Lower leg skin (tissue), 4 donors: Measurements from ENCODE around the gene CAPZA1. TPM values are rescaled to one million over a fixed set of nuclear protein-coding genes. Genes with fewer than 3 reads are reported as not detected.

ENCODE experiments used
- DNase-seq, 2 donors: peaks; one replicate each; pipeline ENCODE4 v3.0.0-alpha.2; 2019; ENCODE audit warnings: low spot score in 2 of 2
- H3K4me3 ChIP-seq: fragments of 200-600 bp; sonication (generic); 2 replicates; pipeline ENCODE4 v1.5.1; 2017; ENCODE audit warnings: mild to moderate bottlenecking, low read depth; ENCODE audit not compliant: poor library complexity, severe bottlenecking
- CTCF ChIP-seq, 3 donors: fragments of 450-650 bp; IDR thresholded peaks; one replicate each; pipeline ENCODE4 v1.5.1; 2016; ENCODE audit warnings: antibody characterized with exemption in 3 of 3, mild to moderate bottlenecking in 3 of 3, moderate library complexity in 2 of 3
- POLR2A ChIP-seq, 2 donors: fragments of 450-650 bp; IDR thresholded peaks; one replicate each; pipeline ENCODE4 v1.6.1; 2016 to 2017; ENCODE audit warnings: antibody characterized with exemption in 2 of 2, mild to moderate bottlenecking in 1 of 2, moderate library complexity in 1 of 2
- WGBS, 2 donors: methylation state at CpG; one replicate each; pipeline ENCODE4 v1.1.5; 2018; 5-methylcytosine and 5-hydroxymethylcytosine counted together
- intact Hi-C: fragments of 100-400 bp; cut with DNase I; formaldehyde crosslinking; loops from one replicate; pipeline ENCODE4 v1.15.0; 2023; ENCODE audit warnings: low total_unique reads
- total RNA-seq, 4 donors: library from RNA; depleted of rRNA; stranded (reverse); fragments of >200 nt; gene quantifications; one replicate each; pipeline ENCODE4 v1.1.0, GENCODE V29; 2016

Gene CAPZA1
- total RNA-seq, 4 donors from 2014 or later, result 110 to 170 (median 144) TPM

GRCh38 chr1:112583366-112583765 lies 36.3 kb upstream of the CAPZA1 start:
- TF ChIP-seq POLR2A (IDR thresholded peaks at IDR 0.05) (no peak), CTCF (IDR thresholded peaks at IDR 0.05) (no peak)
- intact Hi-C loops, result no loop called here
- no peak overlapping the region for H3K4me3 ChIP-seq
- DNase-seq, result no peak

GRCh38 chr1:112589766-112590165 lies 29.9 kb upstream of the CAPZA1 start:
- no peak for DNase-seq
- no peak overlapping the region for H3K4me3 ChIP-seq
- intact Hi-C loops, result no loop called here
- no peak for TF ChIP-seq POLR2A (IDR thresholded peaks at IDR 0.05)
- TF ChIP-seq CTCF (IDR thresholded peaks at IDR 0.05), result no peak
- WGBS, 2 donors, result 94% methylated on average over 1 of the region's 1 CpG

- TF ChIP-seq POLR2A (IDR thresholded peaks at IDR 0.05), result no peak
- no peak for TF ChIP-seq CTCF (IDR thresholded peaks at IDR 0.05)
- intact Hi-C loops, result no loop called here
These were observed 25.3 kb upstream of the CAPZA1 start for GRCh38 chr1:112594208-112594876.

GRCh38 chr1:112599477-112599876 lies 20.2 kb upstream of the CAPZA1 start:
- WGBS, 2 donors, result 92 to 96% methylated on average over 4 of the region's 4 CpGs
- TF ChIP-seq CTCF (IDR thresholded peaks at IDR 0.05) (no peak), POLR2A (IDR thresholded peaks at IDR 0.05) (no peak)
- no peak overlapping the region for H3K4me3 ChIP-seq
- intact Hi-C loops, result no loop called here
- no peak for DNase-seq

More at GRCh38 chr1:112594208-112594876, 25.3 kb upstream of the CAPZA1 start:
- DNase-seq, result no peak
- H3K4me3 ChIP-seq, result no peak overlapping the region
- 41 to 48% methylated on average over 3 of the region's 3 CpGs for WGBS, 2 donors

GRCh38 chr1:112603012-112603411 lies 16.6 kb upstream of the CAPZA1 start:
- H3K4me3 ChIP-seq, result no peak overlapping the region
- WGBS, 2 donors, result 90 to 95% methylated on average over 2 of the region's 2 CpGs
- TF ChIP-seq POLR2A (IDR thresholded peaks at IDR 0.05) (no peak), CTCF (IDR thresholded peaks at IDR 0.05) (no peak)
- DNase-seq, result no peak
- intact Hi-C loops, result no loop called here

GRCh38 chr1:112603541-112603940 lies 16.1 kb upstream of the CAPZA1 start:
- TF ChIP-seq POLR2A (IDR thresholded peaks at IDR 0.05), result no peak
- no peak for TF ChIP-seq CTCF (IDR thresholded peaks at IDR 0.05)
- DNase-seq, result no peak
- intact Hi-C loops, result no loop called here
- H3K4me3 ChIP-seq, result no peak overlapping the region
- WGBS, 2 donors, result 93 to 97% methylated on average over 1 of the region's 1 CpG
